ENCODE data around the gene RPS16. TPM values are rescaled to one million over a fixed set of nuclear protein-coding genes. Genes with fewer than 3 reads are reported as not detected.

The RPS16 gene
- total RNA-seq, 1 experiment from 2014 or later, result 315 TPM

GRCh38 chr19:39390451-39390750, 45.3 kb downstream of the RPS16 start:
- no peak for DNase-seq (ENCODE audit: low read depth)

GRCh38 chr19:39389631-39390414, 45.9 kb downstream of the RPS16 start:
- no peak for DNase-seq (ENCODE audit: low read depth)

- no peak for DNase-seq (ENCODE audit: low read depth)
These were observed 47.1 kb downstream of the RPS16 start for GRCh38 chr19:39388657-39389056.

GRCh38 chr19:39386557-39386956, 49.2 kb downstream of the RPS16 start:
- DNase-seq (ENCODE audit: low read depth), result no peak

- DNase-seq (ENCODE audit: low read depth), result no peak
These were observed 49.9 kb downstream of the RPS16 start for GRCh38 chr19:39385629-39386411.

GRCh38 chr19:39384839-39385568, 50.7 kb downstream of the RPS16 start:
- no peak for DNase-seq (ENCODE audit: low read depth)

Small RNA genes within 50 kb of the gene (small RNA-seq; reads per million reads assigned to genes)
- gene MIR4530, result not detected

Other genes starting within 250 kb of the RPS16 start
- gene NCCRP1, start 239.0 kb downstream of the RPS16 start, total RNA-seq (2014; rRNA removed; shearing (Covaris generic)), result 0.10 TPM in 1 of 2 replicates, not detected in the other
- gene SYCN, start 231.7 kb downstream of the RPS16 start, total RNA-seq (2014; rRNA removed; shearing (Covaris generic)), result not detected in 2 replicates
- gene IFNL3, start 190.9 kb downstream of the RPS16 start, total RNA-seq (2014; rRNA removed; shearing (Covaris generic)), result not detected in 2 replicates
- gene IFNL4, start 187.1 kb downstream of the RPS16 start, total RNA-seq (2014; rRNA removed; shearing (Covaris generic)), result 0.13 TPM in 1 of 2 replicates, not detected in the other
- gene IFNL2, start 167.6 kb downstream of the RPS16 start, total RNA-seq (2014; rRNA removed; shearing (Covaris generic)), result not detected in 2 replicates
- not detected in 2 replicates for gene IFNL1, start 139.5 kb downstream of the RPS16 start, total RNA-seq (2014; rRNA removed; shearing (Covaris generic))
- 1.3 and 4.0 TPM in 2 replicates for gene LRFN1, start 115.1 kb downstream of the RPS16 start, total RNA-seq (2014; rRNA removed; shearing (Covaris generic))
- 3.6 and 3.8 TPM in 2 replicates for gene GMFG, start 99.9 kb downstream of the RPS16 start, total RNA-seq (2014; rRNA removed; shearing (Covaris generic))
- gene SAMD4B, start 93.5 kb downstream of the RPS16 start, total RNA-seq (2014; rRNA removed; shearing (Covaris generic)), result 75.1 and 129 TPM in 2 replicates
- 47.3 and 56.1 TPM in 2 replicates for gene PAF1, start 44.8 kb downstream of the RPS16 start, total RNA-seq (2014; rRNA removed; shearing (Covaris generic))
- gene MED29, start 44.6 kb downstream of the RPS16 start, total RNA-seq (2014; rRNA removed; shearing (Covaris generic)), result 24.6 and 47.3 TPM in 2 replicates
- 1.3 and 2.8 TPM in 2 replicates for gene ZFP36, start 29.1 kb downstream of the RPS16 start, total RNA-seq (2014; rRNA removed; shearing (Covaris generic))
- gene PLEKHG2, start 23.3 kb downstream of the RPS16 start, total RNA-seq (2014; rRNA removed; shearing (Covaris generic)), result 14.0 and 16.5 TPM in 2 replicates
- gene SUPT5H, start 9.6 kb upstream of the RPS16 start, total RNA-seq (2014; rRNA removed; shearing (Covaris generic)), result 86.2 and 91.6 TPM in 2 replicates
- 158 and 199 TPM in 2 replicates for gene TIMM50, start 44.9 kb upstream of the RPS16 start, total RNA-seq (2014; rRNA removed; shearing (Covaris generic))
- gene DLL3, start 63.0 kb upstream of the RPS16 start, total RNA-seq (2014; rRNA removed; shearing (Covaris generic)), result 0.80 and 1.2 TPM in 2 replicates
- gene SELENOV, start 79.2 kb upstream of the RPS16 start, total RNA-seq (2014; rRNA removed; shearing (Covaris generic)), result not detected in 2 replicates
- 4.6 and 5.1 TPM in 2 replicates for gene EID2B, start 96.9 kb upstream of the RPS16 start, total RNA-seq (2014; rRNA removed; shearing (Covaris generic))
- gene EID2, start 104.2 kb upstream of the RPS16 start, total RNA-seq (2014; rRNA removed; shearing (Covaris generic)), result 19.4 and 21.8 TPM in 2 replicates
- gene LGALS13, start 166.6 kb upstream of the RPS16 start, total RNA-seq (2014; rRNA removed; shearing (Covaris generic)), result not detected in 2 replicates
- gene LGALS16, start 220.0 kb upstream of the RPS16 start, total RNA-seq (2014; rRNA removed; shearing (Covaris generic)), result not detected in 2 replicates

Data from HT1080 (cell line).